SK-N-SH treated with all-trans-retinoic acid at 6 μM for 48 hours (cell line): Measurements from ENCODE around the gene FMN1.
A peak's percentile ranks its signal among the peaks of the same experiment; 100 is the strongest.

Experiments
- ATAC-seq: fragments of 200-7000 bp; cut with Tn5 transposase; 3 replicates; pipeline ENCODE4 v1.9.1; 2020; ENCODE audit warnings: mild to moderate bottlenecking, moderate library complexity
- ARNTL ChIP-seq: fragments of 450-650 bp; formaldehyde crosslinking; IDR thresholded peaks from 2 replicates; pipeline ENCODE4 v1.5.0; 2020; ENCODE audit warnings: low read depth, mild to moderate bottlenecking, moderate library complexity, borderline replicate concordance
- BACH2 ChIP-seq: fragments of 250-450 bp; sonication (Bioruptor Pico); IDR thresholded peaks from 2 replicates; pipeline ENCODE4 v1.9.0; 2021; ENCODE audit warnings: mild to moderate bottlenecking, borderline replicate concordance
- CREB5 ChIP-seq: fragments of 250-450 bp; sonication (Bioruptor Pico); IDR thresholded peaks from 2 replicates; pipeline ENCODE4 v1.5.1; 2020; ENCODE audit warnings: low read depth, mild to moderate bottlenecking, moderate library complexity
- CSDC2 ChIP-seq: fragments of 250-450 bp; sonication (Bioruptor Pico); IDR thresholded peaks from 2 replicates; pipeline ENCODE4 v1.5.0; 2020; ENCODE audit warnings: mild to moderate bottlenecking, moderate library complexity
- CSRNP3 ChIP-seq: fragments of 250-450 bp; sonication (Bioruptor Pico); IDR thresholded peaks from 2 replicates; pipeline ENCODE4 v1.5.1; 2021; ENCODE audit warnings: mild to moderate bottlenecking, moderate library complexity
- ESRRG ChIP-seq: fragments of 250-450 bp; sonication (Bioruptor Pico); IDR thresholded peaks from 2 replicates; pipeline ENCODE4 v1.6.1; 2021; ENCODE audit warnings: mild to moderate bottlenecking
- ISL1 ChIP-seq: fragments of 250-450 bp; sonication (Bioruptor Pico); IDR thresholded peaks from 2 replicates; pipeline ENCODE4 v2.1.2; 2022; ENCODE audit warnings: mild to moderate bottlenecking, moderate library complexity
- OSR1 ChIP-seq: fragments of 250-450 bp; sonication (Bioruptor Pico); IDR thresholded peaks from 2 replicates; pipeline ENCODE4 v1.8.0; 2022; ENCODE audit warnings: moderate library complexity, mild to moderate bottlenecking, inconsistent platforms
- PATZ1 ChIP-seq: fragments of 250-450 bp; sonication (Bioruptor Pico); IDR thresholded peaks from 2 replicates; pipeline ENCODE4 v1.8.0; 2020; ENCODE audit warnings: mild to moderate bottlenecking, moderate library complexity, borderline replicate concordance
- POU6F1 ChIP-seq: fragments of 250-450 bp; sonication (Bioruptor Pico); IDR thresholded peaks from 2 replicates; pipeline ENCODE4 v1.8.0; 2021; ENCODE audit warnings: low read depth, mild to moderate bottlenecking, moderate library complexity, borderline replicate concordance
- PPARA ChIP-seq: fragments of 250-450 bp; sonication (Bioruptor Pico); IDR thresholded peaks from 2 replicates; pipeline ENCODE4 v1.5.0; 2020; ENCODE audit warnings: mild to moderate bottlenecking, borderline replicate concordance
- RARB ChIP-seq: fragments of 250-450 bp; sonication (Bioruptor Pico); IDR thresholded peaks from 2 replicates; pipeline ENCODE4 v1.8.0; 2021; ENCODE audit warnings: mild to moderate bottlenecking, moderate library complexity
- SNAI2 ChIP-seq: fragments of 250-450 bp; sonication (Bioruptor Pico); IDR thresholded peaks from 2 replicates; pipeline ENCODE4 v1.5.0; 2020; ENCODE audit warnings: mild to moderate bottlenecking, moderate library complexity
- TOX ChIP-seq: fragments of 250-450 bp; sonication (Bioruptor Pico); IDR thresholded peaks from 2 replicates; pipeline ENCODE4 v1.8.0; 2021; ENCODE audit warnings: mild to moderate bottlenecking, moderate library complexity, borderline replicate concordance
- ZFP3 ChIP-seq: fragments of 250-450 bp; sonication (Bioruptor Pico); IDR thresholded peaks from 2 replicates; pipeline ENCODE4 v1.5.0; 2020; ENCODE audit warnings: mild to moderate bottlenecking, moderate library complexity
- ZFP30 ChIP-seq: fragments of 450-650 bp; formaldehyde crosslinking; IDR thresholded peaks from 2 replicates; pipeline ENCODE4 v1.5.0; 2022; ENCODE audit warnings: mild to moderate bottlenecking, moderate library complexity
- ZNF565 ChIP-seq: fragments of 450-650 bp; formaldehyde crosslinking; conservative IDR thresholded peaks from 2 replicates; pipeline ENCODE4 v1.5.0; 2020; ENCODE audit warnings: low read depth, mild to moderate bottlenecking, moderate library complexity
- ZNF70 ChIP-seq: fragments of 450-650 bp; formaldehyde crosslinking; IDR thresholded peaks from 2 replicates; pipeline ENCODE4 v1.5.0; 2020; ENCODE audit warnings: mild to moderate bottlenecking, moderate library complexity
- ZNF8 ChIP-seq: fragments of 450-650 bp; formaldehyde crosslinking; IDR thresholded peaks from 2 replicates; pipeline ENCODE4 v1.5.0; 2020; ENCODE audit warnings: mild to moderate bottlenecking, moderate library complexity

The FMN1 gene

GRCh38 chr15:33197636-33198035 lies 3.1 kb upstream of the FMN1 start:
- TF ChIP-seq ZNF70 (CRISPR knock-in tag) = no peak
- no peak for TF ChIP-seq CSDC2 (CRISPR knock-in tag)
- no peak for TF ChIP-seq OSR1 (CRISPR knock-in tag)
- no peak for TF ChIP-seq ZNF565 (CRISPR knock-in tag)
- no peak for TF ChIP-seq TOX (CRISPR knock-in tag)
- TF ChIP-seq PATZ1 (CRISPR knock-in tag) = no peak
- TF ChIP-seq SNAI2 (CRISPR knock-in tag) = no peak
- TF ChIP-seq CSRNP3 = no peak
- TF ChIP-seq ZFP3 (CRISPR knock-in tag) = no peak
- TF ChIP-seq CREB5 = no peak
- no peak for TF ChIP-seq ISL1 (CRISPR knock-in tag)
- TF ChIP-seq ZNF8 (CRISPR knock-in tag) = no peak
- no peak for TF ChIP-seq BACH2 (CRISPR knock-in tag)
- no peak for TF ChIP-seq POU6F1 (CRISPR knock-in tag)
- TF ChIP-seq RARB (CRISPR knock-in tag) = no peak
- no peak for TF ChIP-seq PPARA (CRISPR knock-in tag)
- no peak for TF ChIP-seq ESRRG
- no peak for ATAC-seq

GRCh38 chr15:33194237-33194636 lies 277 bp downstream of the FMN1 start:
- peak; percentile 61 for ATAC-seq
- peak; percentile 50; the same call in 1 of the 2 replicates for TF ChIP-seq CSRNP3
- no peak for TF ChIP-seq ZFP3 (CRISPR knock-in tag)
- TF ChIP-seq PPARA (CRISPR knock-in tag) = no peak

- no peak for TF ChIP-seq ZFP30
- TF ChIP-seq ISL1 (CRISPR knock-in tag) = no peak
- no peak for ATAC-seq
Observed at GRCh38 chr15:33191591-33191990, 2.9 kb downstream of the FMN1 start.

- ATAC-seq = no peak
- TF ChIP-seq SNAI2 (CRISPR knock-in tag) = no peak
- TF ChIP-seq ARNTL (CRISPR knock-in tag) = no peak
- no peak for TF ChIP-seq TOX (CRISPR knock-in tag)
- no peak for TF ChIP-seq ZNF565 (CRISPR knock-in tag)
- no peak for TF ChIP-seq CSRNP3
- no peak for TF ChIP-seq CREB5
- no peak for TF ChIP-seq ZNF8 (CRISPR knock-in tag)
- no peak for TF ChIP-seq BACH2 (CRISPR knock-in tag)
Observed at GRCh38 chr15:33190539-33190938, 4.0 kb downstream of the FMN1 start.
